ENCODE measurements around the gene HNRNPLL. TPM values are rescaled to one million over a fixed set of nuclear protein-coding genes. Genes with fewer than 3 reads are reported as not detected.

HNRNPLL gene
- total RNA-seq, 1 experiment from 2014 or later = 46.6 TPM

- Histone ChIP-seq H3K4me1 (replicated peaks) (no peaks in the 10 kb centered on the region), H3K27ac (no peak overlapping the region), H3K4me3 (no peak overlapping the region), H3K36me3 (peaks cover 62% of the 10 kb centered on the region), H3K27me3 (replicated peaks) (no peaks in the 10 kb centered on the region), H3K9me3 (replicated peaks) (no peaks in the 10 kb centered on the region)
- DNase-seq (ENCODE audit: low read depth in 1 of 2, low spot score in 2 of 2) = no peak
Observed at GRCh38 chr2:38571193-38571592, 31.5 kb downstream of the HNRNPLL start.

- Histone ChIP-seq H3K27ac (no peak overlapping the region), H3K36me3 (peaks cover 61% of the 10 kb centered on the region)
Observed at GRCh38 chr2:38568724-38569436, 33.8 kb downstream of the HNRNPLL start.

GRCh38 chr2:38565333-38565732 lies 37.4 kb downstream of the HNRNPLL start:
- Histone ChIP-seq H3K36me3 (peaks cover 58% of the 10 kb centered on the region), H3K27ac (no peak overlapping the region)

More at GRCh38 chr2:38568724-38569436, 33.8 kb downstream of the HNRNPLL start:
- DNase-seq (ENCODE audit: low read depth in 1 of 2, low spot score in 2 of 2) = no peak
- no peak overlapping the region for H3K4me3 ChIP-seq
- H3K4me1 ChIP-seq (replicated peaks) = no peaks in the 10 kb centered on the region
- H3K9me3 ChIP-seq (replicated peaks) = no peaks in the 10 kb centered on the region
- no peaks in the 10 kb centered on the region for H3K27me3 ChIP-seq (replicated peaks)

GRCh38 chr2:38561691-38562090 lies 41.0 kb downstream of the HNRNPLL start:
- no peaks in the 10 kb centered on the region for H3K27me3 ChIP-seq (replicated peaks)
- no peak overlapping the region for H3K4me3 ChIP-seq
- no peaks in the 10 kb centered on the region for H3K4me1 ChIP-seq (replicated peaks)
- no peak overlapping the region for H3K27ac ChIP-seq
- DNase-seq (ENCODE audit: low read depth in 1 of 2, low spot score in 2 of 2) = no peak
- no peaks in the 10 kb centered on the region for H3K9me3 ChIP-seq (replicated peaks)
- peaks cover 24% of the 10 kb centered on the region for H3K36me3 ChIP-seq

More at GRCh38 chr2:38565333-38565732, 37.4 kb downstream of the HNRNPLL start:
- Histone ChIP-seq H3K27me3 (replicated peaks) (no peaks in the 10 kb centered on the region), H3K9me3 (replicated peaks) (no peaks in the 10 kb centered on the region), H3K4me3 (no peak overlapping the region), H3K4me1 (replicated peaks) (no peaks in the 10 kb centered on the region)
- DNase-seq (ENCODE audit: low read depth in 1 of 2, low spot score in 2 of 2) = no peak

GRCh38 chr2:38560092-38560491 lies 42.6 kb downstream of the HNRNPLL start:
- Histone ChIP-seq H3K36me3 (peaks cover 22% of the 10 kb centered on the region), H3K4me3 (no peak overlapping the region), H3K4me1 (replicated peaks) (no peaks in the 10 kb centered on the region), H3K27me3 (replicated peaks) (no peaks in the 10 kb centered on the region), H3K9me3 (replicated peaks) (no peaks in the 10 kb centered on the region), H3K27ac (no peak overlapping the region)
- DNase-seq (ENCODE audit: low read depth in 1 of 2, low spot score in 2 of 2) = no peak

- H3K27ac ChIP-seq = no peak overlapping the region
- H3K4me1 ChIP-seq (replicated peaks) = no peaks in the 10 kb centered on the region
- no peak for DNase-seq (ENCODE audit: low read depth in 1 of 2, low spot score in 2 of 2)
- no peaks in the 10 kb centered on the region for H3K27me3 ChIP-seq (replicated peaks)
- peaks cover 16% of the 10 kb centered on the region for H3K36me3 ChIP-seq
- H3K9me3 ChIP-seq (replicated peaks) = no peaks in the 10 kb centered on the region
- no peak overlapping the region for H3K4me3 ChIP-seq
Observed at GRCh38 chr2:38557981-38558380, 44.7 kb downstream of the HNRNPLL start.

GRCh38 chr2:38557217-38557616 lies 45.5 kb downstream of the HNRNPLL start:
- Histone ChIP-seq H3K4me3 (no peak overlapping the region), H3K4me1 (replicated peaks) (no peaks in the 10 kb centered on the region), H3K27me3 (replicated peaks) (no peaks in the 10 kb centered on the region), H3K36me3 (peaks cover 16% of the 10 kb centered on the region), H3K9me3 (replicated peaks) (no peaks in the 10 kb centered on the region), H3K27ac (no peak overlapping the region)
- DNase-seq (ENCODE audit: low read depth in 1 of 2, low spot score in 2 of 2) = no peak

GRCh38 chr2:38556006-38556801 lies 46.5 kb downstream of the HNRNPLL start:
- Histone ChIP-seq H3K4me1 (replicated peaks) (no peaks in the 10 kb centered on the region), H3K36me3 (peaks cover 7% of the 10 kb centered on the region), H3K9me3 (replicated peaks) (no peaks in the 10 kb centered on the region), H3K27me3 (replicated peaks) (no peaks in the 10 kb centered on the region), H3K4me3 (no peak overlapping the region), H3K27ac (no peak overlapping the region)
- no peak for DNase-seq (ENCODE audit: low read depth in 1 of 2, low spot score in 2 of 2)

- Histone ChIP-seq H3K4me1 (replicated peaks) (no peaks in the 10 kb centered on the region), H3K4me3 (no peak overlapping the region), H3K9me3 (replicated peaks) (no peaks in the 10 kb centered on the region), H3K36me3 (no peaks in the 10 kb centered on the region; the same call in 1 of the 2 replicates), H3K27me3 (replicated peaks) (no peaks in the 10 kb centered on the region), H3K27ac (no peak overlapping the region)
- DNase-seq (ENCODE audit: low read depth in 1 of 2, low spot score in 2 of 2) = peak in 1 of 2 experiments; percentile 9
Observed at GRCh38 chr2:38554973-38555595, 47.6 kb downstream of the HNRNPLL start.

- Histone ChIP-seq H3K9me3 (replicated peaks) (no peaks in the 10 kb centered on the region), H3K27me3 (replicated peaks) (no peaks in the 10 kb centered on the region), H3K27ac (no peak overlapping the region), H3K4me3 (no peak overlapping the region), H3K36me3 (no peaks in the 10 kb centered on the region; the same call in 1 of the 2 replicates), H3K4me1 (replicated peaks) (peaks cover 4% of the 10 kb centered on the region; the same call in 1 of the 2 replicates)
- no peak for DNase-seq (ENCODE audit: low read depth in 1 of 2, low spot score in 2 of 2)
Observed at GRCh38 chr2:38553554-38553953, 49.2 kb downstream of the HNRNPLL start.

GRCh38 chr2:38552259-38552658 lies 50.5 kb downstream of the HNRNPLL start:
- H3K4me3 ChIP-seq = no peak overlapping the region
- H3K27me3 ChIP-seq (replicated peaks) = no peaks in the 10 kb centered on the region
- H3K9me3 ChIP-seq (replicated peaks) = no peaks in the 10 kb centered on the region; the same call in 1 of the 2 replicates
- H3K4me1 ChIP-seq (replicated peaks) = peaks cover 4% of the 10 kb centered on the region; the same call in 1 of the 2 replicates
- H3K36me3 ChIP-seq = no peaks in the 10 kb centered on the region; the same call in 1 of the 2 replicates
- no peak for DNase-seq (ENCODE audit: low read depth in 1 of 2, low spot score in 2 of 2)
- no peak overlapping the region for H3K27ac ChIP-seq

- Histone ChIP-seq H3K4me1 (replicated peaks) (peaks cover 4% of the 10 kb centered on the region; the same call in 1 of the 2 replicates), H3K27ac (no peak overlapping the region), H3K27me3 (replicated peaks) (no peaks in the 10 kb centered on the region), H3K4me3 (no peak overlapping the region), H3K9me3 (replicated peaks) (no peaks in the 10 kb centered on the region; the same call in 1 of the 2 replicates), H3K36me3 (no peaks in the 10 kb centered on the region; the same call in 1 of the 2 replicates)
- DNase-seq (ENCODE audit: low read depth in 1 of 2, low spot score in 2 of 2) = no peak
Observed at GRCh38 chr2:38551746-38552145, 51.0 kb downstream of the HNRNPLL start.

- Histone ChIP-seq H3K4me3 (no peak overlapping the region), H3K4me1 (replicated peaks) (peaks cover 4% of the 10 kb centered on the region; the same call in 1 of the 2 replicates), H3K36me3 (no peaks in the 10 kb centered on the region; the same call in 1 of the 2 replicates), H3K9me3 (replicated peaks) (no peaks in the 10 kb centered on the region; the same call in 1 of the 2 replicates), H3K27me3 (replicated peaks) (no peaks in the 10 kb centered on the region), H3K27ac (no peak overlapping the region)
- no peak for DNase-seq (ENCODE audit: low read depth in 1 of 2, low spot score in 2 of 2)
Observed at GRCh38 chr2:38551171-38551570, 51.6 kb downstream of the HNRNPLL start.
